HUES64 (cell line): ENCODE measurements around the gene BMP2K.

ENCODE experiments used
- H3K27ac ChIP-seq: 2 replicates; pipeline ENCODE4 v1.7.0; 2013; ENCODE audit warnings: low read depth, low read length, inconsistent platforms
- H3K27me3 ChIP-seq: 2 replicates; pipeline ENCODE4 v1.6.1; 2013; ENCODE audit warnings: mild to moderate bottlenecking, low read length; ENCODE audit not compliant: insufficient read depth
- H3K36me3 ChIP-seq: 2 replicates; pipeline ENCODE4 v1.6.1; 2013; ENCODE audit warnings: mild to moderate bottlenecking, low read length; ENCODE audit not compliant: insufficient read depth
- H3K4me1 ChIP-seq: 2 replicates; pipeline ENCODE4 v1.6.1; 2013; ENCODE audit warnings: mild to moderate bottlenecking, low read length, moderate library complexity; ENCODE audit not compliant: insufficient read depth
- H3K4me3 ChIP-seq: 2 replicates; pipeline ENCODE4 v1.5.1; 2013; ENCODE audit warnings: mild to moderate bottlenecking, low read length, moderate library complexity
- H3K9ac ChIP-seq: 2 replicates; pipeline ENCODE4 v1.6.1; 2013; ENCODE audit warnings: mild to moderate bottlenecking, low read depth, low read length
- H3K9me3 ChIP-seq: 2 replicates; pipeline ENCODE4 v1.6.1; 2013; ENCODE audit warnings: low read depth, low read length; ENCODE audit not compliant: insufficient read depth
- WGBS: fragments of 150-250, 120-280 bp; methylation state at CpG from one replicate; pipeline ENCODE4 v1.1.7; 2013; ENCODE audit warnings: missing lambda C conversion rate; 5-methylcytosine and 5-hydroxymethylcytosine counted together

The BMP2K gene

DNA sequence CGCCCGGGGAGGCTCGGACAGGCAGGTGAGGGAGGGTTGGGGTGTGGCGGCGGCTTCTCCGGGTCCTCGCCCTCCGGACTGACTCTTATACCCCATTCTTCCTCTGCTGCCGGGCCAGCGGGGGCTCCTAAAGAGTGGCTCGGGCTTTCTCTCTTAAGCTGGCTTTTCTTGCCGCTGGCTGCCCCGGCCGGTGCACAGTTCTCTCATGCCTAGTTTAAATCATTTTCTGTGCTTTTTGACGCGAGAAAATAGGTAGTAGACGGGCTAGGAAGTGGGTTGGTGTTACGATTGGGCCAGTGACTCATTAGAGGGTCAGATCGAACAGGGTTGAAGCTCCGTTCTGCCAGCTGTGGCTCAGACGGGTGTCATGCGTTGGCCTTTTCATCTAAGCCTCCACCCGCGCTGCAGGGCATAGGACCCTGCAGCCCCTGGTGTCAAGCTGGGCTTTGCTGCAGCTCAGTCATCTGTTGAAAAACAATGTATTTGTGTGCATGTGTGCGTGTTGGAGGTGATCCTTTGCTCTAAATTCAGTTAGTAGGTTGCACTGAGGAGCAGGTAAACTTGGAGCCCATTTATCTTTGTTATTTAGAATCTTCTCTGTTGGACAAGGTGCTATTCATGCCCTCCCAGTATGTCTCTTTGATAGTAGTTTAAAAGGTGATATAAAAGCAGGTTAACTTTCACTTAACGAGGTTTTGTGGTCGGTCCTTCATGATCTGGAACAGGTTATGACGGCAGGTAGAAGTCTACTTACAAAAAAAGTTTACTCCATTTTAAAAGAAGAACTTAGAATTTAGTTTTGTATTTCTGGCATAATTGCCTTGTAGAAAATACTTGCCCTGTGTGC lies 802 bp downstream of the BMP2K start:
- H3K4me1 ChIP-seq: peaks cover 26% of the 10 kb centered on the region
- peak overlapping the region; percentile 83 for H3K4me3 ChIP-seq
- peak overlapping the region; percentile 42; the same call in 1 of the 2 replicates for H3K27ac ChIP-seq
- under 1% methylated on average over 27 of the region's 28 CpGs for WGBS
- no peaks in the 10 kb centered on the region for H3K36me3 ChIP-seq
- no peaks in the 10 kb centered on the region for H3K9me3 ChIP-seq
- no peaks in the 10 kb centered on the region for H3K27me3 ChIP-seq
- peak overlapping the region; percentile 66 for H3K9ac ChIP-seq

DNA sequence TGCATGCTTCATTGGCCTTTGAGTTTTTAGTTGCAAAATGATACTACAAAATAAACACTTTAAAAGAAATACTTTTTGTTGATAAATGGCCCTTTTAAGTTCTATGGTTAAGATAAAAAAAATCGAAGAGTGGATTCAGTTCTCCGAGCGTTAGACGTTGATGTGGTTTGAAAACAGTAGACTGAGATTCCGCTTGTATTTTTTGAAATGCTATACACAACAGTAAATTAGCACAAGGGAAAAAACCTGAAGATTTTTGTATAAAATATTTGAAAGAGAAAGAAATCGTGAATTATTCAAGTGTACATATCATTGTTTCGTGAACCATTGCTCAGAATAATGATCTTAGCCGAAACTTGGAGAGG lies 1.4 kb downstream of the BMP2K start:
- peak overlapping the region; percentile 66; the same call in 1 of the 2 replicates for H3K9ac ChIP-seq
- WGBS: 36% methylated on average over 8 of the region's 8 CpGs

DNA sequence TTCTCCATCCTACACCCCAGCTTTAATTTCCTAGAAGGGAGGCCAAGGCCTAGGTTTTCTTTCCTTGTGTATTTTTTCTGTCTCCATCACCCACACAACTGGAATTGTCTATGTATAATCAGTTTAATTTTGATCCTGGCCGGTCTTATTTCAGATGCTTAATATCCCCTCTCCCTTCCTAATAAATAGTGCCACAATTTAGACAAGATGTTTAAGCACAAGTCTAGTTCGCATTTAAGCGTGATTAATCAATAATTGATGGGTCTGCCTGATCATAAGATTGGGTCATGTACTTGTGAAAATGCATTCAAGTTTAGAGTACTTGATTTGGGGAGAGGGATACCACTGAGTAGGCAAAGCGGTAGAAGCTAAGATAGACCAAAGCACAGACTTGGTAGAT lies 2.4 kb downstream of the BMP2K start:
- Histone ChIP-seq H3K36me3 (no peaks in the 10 kb centered on the region), H3K9ac (no peak overlapping the region), H3K9me3 (no peaks in the 10 kb centered on the region), H3K27me3 (no peaks in the 10 kb centered on the region), H3K4me1 (peaks cover 26% of the 10 kb centered on the region), H3K4me3 (peak overlapping the region; percentile 83; the same call in 1 of the 2 replicates), H3K27ac (no peak overlapping the region)
- 90% methylated on average over 3 of the region's 4 CpGs for WGBS

More for the DNA sequence above, 1.4 kb downstream of the BMP2K start:
- Histone ChIP-seq H3K4me3 (peak overlapping the region; percentile 83), H3K36me3 (no peaks in the 10 kb centered on the region), H3K9me3 (no peaks in the 10 kb centered on the region), H3K4me1 (peaks cover 26% of the 10 kb centered on the region), H3K27ac (no peak overlapping the region), H3K27me3 (no peaks in the 10 kb centered on the region)

DNA sequence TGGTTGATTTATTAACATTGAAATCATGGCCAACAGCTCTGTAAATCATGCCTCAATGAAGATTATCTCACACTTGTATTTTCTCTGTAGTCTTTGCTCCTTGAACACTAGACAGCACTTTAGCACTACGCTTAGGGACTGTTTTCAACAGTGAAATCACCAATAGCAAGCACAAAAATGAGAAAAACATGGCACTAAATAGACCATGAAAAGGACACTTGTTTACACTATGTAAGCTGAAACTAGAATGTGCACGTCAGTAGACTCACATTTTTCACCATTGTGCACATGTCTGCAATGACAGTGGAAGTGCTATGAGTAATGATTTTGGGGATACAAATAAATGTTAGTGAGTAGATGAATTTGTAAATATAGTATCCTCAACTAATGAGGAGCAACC lies 3.1 kb downstream of the BMP2K start:
- no peaks in the 10 kb centered on the region for H3K9me3 ChIP-seq
- WGBS: 95% methylated on average over 2 of the region's 2 CpGs
- no peak overlapping the region for H3K27ac ChIP-seq
- no peak overlapping the region for H3K9ac ChIP-seq
- no peaks in the 10 kb centered on the region for H3K36me3 ChIP-seq
- no peak overlapping the region for H3K4me3 ChIP-seq
- no peaks in the 10 kb centered on the region for H3K27me3 ChIP-seq
- peaks cover 32% of the 10 kb centered on the region for H3K4me1 ChIP-seq

DNA sequence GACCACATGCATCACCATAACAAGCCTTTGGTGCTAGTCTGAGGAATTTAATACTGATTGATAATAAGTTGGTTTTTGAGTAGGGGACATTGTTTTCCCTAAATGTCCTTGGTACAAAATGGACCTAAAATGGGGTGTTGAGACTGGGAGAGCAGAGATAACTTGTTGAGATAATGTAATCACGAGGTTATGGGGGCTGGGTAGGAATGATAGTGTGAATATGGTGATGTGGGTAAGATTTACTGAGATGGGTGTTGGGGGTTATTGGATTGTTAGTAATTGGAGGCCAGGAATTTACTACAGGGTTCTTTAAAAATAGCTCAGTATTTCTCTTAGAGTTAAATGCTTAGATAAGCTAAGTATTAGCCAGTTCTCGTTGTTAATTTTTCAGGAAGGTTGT lies 3.9 kb downstream of the BMP2K start:
- H3K4me3 ChIP-seq: no peak overlapping the region
- peaks cover 36% of the 10 kb centered on the region for H3K4me1 ChIP-seq
- H3K9ac ChIP-seq: no peak overlapping the region
- no peak overlapping the region for H3K27ac ChIP-seq
- H3K27me3 ChIP-seq: no peaks in the 10 kb centered on the region
- 87% methylated on average over 2 of the region's 2 CpGs for WGBS
- no peaks in the 10 kb centered on the region for H3K36me3 ChIP-seq
- no peaks in the 10 kb centered on the region for H3K9me3 ChIP-seq

DNA sequence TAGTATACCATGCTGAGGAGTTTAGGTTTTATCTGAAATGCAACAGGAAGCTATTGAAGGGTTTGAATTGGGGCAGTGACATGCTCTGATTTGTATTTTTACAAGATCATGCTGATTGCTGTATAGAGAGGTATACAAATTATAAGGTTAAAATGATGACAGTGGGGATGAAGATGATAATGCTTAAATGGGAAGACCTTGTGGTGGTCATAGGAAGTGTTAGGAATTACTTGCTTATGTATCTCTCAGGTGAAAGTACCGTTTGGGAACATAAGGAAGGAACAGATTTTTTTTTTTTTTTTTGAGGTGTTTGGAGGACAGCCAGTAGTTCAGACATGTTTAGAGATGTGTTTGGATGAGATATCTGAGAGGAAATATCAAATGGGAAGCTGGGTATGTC lies 5.0 kb downstream of the BMP2K start:
- H3K36me3 ChIP-seq: no peaks in the 10 kb centered on the region
- H3K9me3 ChIP-seq: no peaks in the 10 kb centered on the region
- H3K4me1 ChIP-seq: peaks cover 36% of the 10 kb centered on the region
- no peak overlapping the region for H3K27ac ChIP-seq
- WGBS: 82% methylated on average over 1 of the region's 1 CpG
- H3K9ac ChIP-seq: no peak overlapping the region
- H3K27me3 ChIP-seq: no peaks in the 10 kb centered on the region
- no peak overlapping the region for H3K4me3 ChIP-seq

DNA sequence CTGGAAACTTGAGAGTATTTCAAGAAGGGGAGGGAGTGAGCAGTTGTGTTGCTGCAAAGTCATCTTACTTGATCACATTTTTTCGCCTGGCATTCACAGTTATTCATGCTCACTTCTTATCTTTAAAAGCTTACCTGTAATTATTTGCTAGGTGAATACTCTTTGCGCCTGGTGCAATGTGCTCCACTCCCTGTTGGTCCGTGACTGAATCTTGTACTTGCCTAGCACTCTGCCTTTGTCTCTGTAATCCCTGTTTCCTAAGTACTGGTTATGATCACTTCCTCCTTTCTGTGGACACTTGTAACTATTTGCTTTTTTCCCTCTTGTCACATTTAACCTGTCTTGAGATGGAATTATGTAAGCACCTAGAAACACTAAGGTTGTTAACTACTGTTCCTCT lies 5.8 kb downstream of the BMP2K start:
- Histone ChIP-seq H3K27me3 (no peaks in the 10 kb centered on the region), H3K36me3 (no peaks in the 10 kb centered on the region), H3K4me1 (peaks cover 36% of the 10 kb centered on the region), H3K4me3 (no peak overlapping the region), H3K9ac (no peak overlapping the region), H3K9me3 (no peaks in the 10 kb centered on the region), H3K27ac (no peak overlapping the region)
- WGBS: 91% methylated on average over 3 of the region's 3 CpGs

DNA sequence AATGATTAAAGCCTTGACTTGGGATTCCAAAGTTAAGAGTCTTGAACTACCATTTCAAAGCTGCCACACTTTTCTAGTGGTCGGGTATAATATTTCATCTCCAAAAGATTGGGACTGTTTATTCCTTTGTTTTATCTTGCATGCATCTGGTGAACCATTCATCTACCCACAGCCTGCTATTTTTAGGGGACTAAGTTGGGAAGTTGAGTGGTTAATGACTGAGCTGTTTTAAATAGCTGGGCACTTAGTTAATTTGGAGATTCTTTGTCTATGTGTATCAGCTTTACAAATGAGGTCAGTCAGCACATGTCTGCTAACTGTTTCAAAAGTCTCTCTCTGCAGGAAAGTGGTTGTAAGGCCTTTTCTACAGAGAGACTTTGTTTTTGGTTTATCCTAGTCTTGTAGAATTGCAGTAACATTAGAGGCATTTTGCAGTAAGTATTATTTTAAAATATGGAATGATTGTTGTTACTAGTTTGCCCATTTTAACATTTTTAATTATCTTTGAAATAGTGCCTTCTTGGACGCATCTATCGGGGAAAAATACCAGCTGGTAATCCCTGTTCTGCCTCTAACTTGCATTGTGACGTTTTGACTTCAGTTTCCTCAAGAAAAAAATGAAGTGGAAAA lies 8.2 kb downstream of the BMP2K start:
- WGBS: 96% methylated on average over 4 of the region's 4 CpGs
- Histone ChIP-seq H3K36me3 (no peaks in the 10 kb centered on the region), H3K27ac (no peak overlapping the region; the same call in 1 of the 2 replicates), H3K9me3 (no peaks in the 10 kb centered on the region), H3K9ac (no peak overlapping the region), H3K4me1 (peaks cover 22% of the 10 kb centered on the region), H3K27me3 (no peaks in the 10 kb centered on the region), H3K4me3 (no peak overlapping the region)

DNA sequence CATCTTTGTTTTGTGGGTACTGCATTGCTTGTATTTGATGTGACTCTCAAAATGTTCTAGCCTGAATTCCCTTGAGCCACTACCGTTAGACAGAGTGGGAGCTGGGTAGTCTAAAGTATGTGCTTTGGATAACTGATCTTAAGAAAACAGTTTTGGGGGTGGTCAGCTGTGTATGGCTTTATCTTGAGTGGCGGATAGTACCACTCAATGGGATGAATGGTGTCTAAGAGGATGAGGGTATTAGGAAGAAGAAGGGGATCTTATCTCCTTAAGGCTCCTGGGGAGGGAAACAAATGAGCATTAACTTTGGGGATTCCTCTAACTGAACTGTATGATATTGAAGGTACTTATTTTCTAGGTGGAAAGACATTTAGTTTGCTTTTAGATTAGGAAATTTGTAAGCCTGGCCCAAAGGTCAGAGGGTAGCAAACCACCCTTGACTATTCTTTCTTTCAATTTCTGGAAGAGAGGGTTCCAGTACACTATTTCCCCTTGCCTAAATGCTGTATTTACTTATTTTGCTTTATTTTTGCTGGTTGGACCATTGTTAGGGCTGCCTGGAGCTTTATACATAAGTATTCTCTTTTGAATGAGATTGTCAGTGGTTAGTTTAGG lies 11.3 kb downstream of the BMP2K start:
- Histone ChIP-seq H3K4me1 (peaks cover 16% of the 10 kb centered on the region), H3K9me3 (no peaks in the 10 kb centered on the region), H3K27ac (no peak overlapping the region), H3K27me3 (no peaks in the 10 kb centered on the region), H3K36me3 (no peaks in the 10 kb centered on the region), H3K4me3 (no peak overlapping the region), H3K9ac (no peak overlapping the region)
- 90% methylated on average over 2 of the region's 2 CpGs for WGBS

DNA sequence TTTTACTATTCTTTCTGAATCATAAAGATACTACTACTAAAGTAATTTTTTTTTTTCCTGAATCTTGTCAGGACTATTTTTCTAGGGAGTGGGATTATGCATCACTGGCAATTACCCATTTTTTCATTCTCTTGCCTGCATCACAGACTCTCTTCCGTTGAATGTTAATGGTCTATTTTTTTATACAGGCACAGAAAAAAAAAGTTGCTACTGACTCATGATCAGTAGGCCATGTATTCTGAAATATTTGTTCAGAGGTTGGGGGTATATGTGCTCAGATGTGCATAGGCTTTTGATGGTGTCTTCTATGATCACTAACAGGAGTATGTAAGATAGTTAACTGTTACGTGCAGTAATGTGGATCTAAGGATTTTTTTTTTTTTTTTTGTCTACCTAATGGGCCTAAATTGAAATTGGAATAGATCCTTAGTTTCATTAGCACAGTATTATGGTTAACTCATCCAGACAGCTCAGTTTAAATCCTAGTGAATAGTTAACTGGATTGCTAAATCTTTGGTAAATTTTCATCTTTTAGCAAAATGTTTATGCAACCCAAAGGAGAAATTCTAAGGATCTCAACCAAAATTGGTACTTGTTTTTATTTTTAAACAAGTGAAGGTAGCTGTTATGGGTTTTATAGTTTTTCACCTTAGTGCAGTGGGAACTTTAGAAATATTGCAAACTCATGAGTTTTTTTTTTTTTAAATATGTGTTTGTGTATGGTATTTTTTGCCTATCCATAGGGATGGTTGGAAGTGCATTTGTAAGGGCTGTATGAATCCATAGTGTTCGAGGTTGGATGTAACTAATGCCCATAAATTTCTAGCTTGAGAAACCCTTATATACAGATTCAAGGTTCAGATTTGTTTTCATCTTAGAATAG lies 12.1 kb downstream of the BMP2K start:
- Histone ChIP-seq H3K9me3 (no peaks in the 10 kb centered on the region), H3K4me1 (peaks cover 16% of the 10 kb centered on the region), H3K27me3 (no peaks in the 10 kb centered on the region), H3K4me3 (no peak overlapping the region), H3K27ac (no peak overlapping the region), H3K9ac (no peak overlapping the region), H3K36me3 (no peaks in the 10 kb centered on the region)
- 98% methylated on average over 3 of the region's 3 CpGs for WGBS
